ENCODE measurements around the gene MYO9B. TPM values are rescaled to one million over a fixed set of nuclear protein-coding genes. Genes with fewer than 3 reads are reported as not detected.

Gene MYO9B
- total and polyA plus RNA-seq, 9 of the 15 experiments (the other 6 are each of a cell fraction or from before 2014, with no cell fraction given) = 2.4 to 77.6 (median 23.0) TPM

DNA sequence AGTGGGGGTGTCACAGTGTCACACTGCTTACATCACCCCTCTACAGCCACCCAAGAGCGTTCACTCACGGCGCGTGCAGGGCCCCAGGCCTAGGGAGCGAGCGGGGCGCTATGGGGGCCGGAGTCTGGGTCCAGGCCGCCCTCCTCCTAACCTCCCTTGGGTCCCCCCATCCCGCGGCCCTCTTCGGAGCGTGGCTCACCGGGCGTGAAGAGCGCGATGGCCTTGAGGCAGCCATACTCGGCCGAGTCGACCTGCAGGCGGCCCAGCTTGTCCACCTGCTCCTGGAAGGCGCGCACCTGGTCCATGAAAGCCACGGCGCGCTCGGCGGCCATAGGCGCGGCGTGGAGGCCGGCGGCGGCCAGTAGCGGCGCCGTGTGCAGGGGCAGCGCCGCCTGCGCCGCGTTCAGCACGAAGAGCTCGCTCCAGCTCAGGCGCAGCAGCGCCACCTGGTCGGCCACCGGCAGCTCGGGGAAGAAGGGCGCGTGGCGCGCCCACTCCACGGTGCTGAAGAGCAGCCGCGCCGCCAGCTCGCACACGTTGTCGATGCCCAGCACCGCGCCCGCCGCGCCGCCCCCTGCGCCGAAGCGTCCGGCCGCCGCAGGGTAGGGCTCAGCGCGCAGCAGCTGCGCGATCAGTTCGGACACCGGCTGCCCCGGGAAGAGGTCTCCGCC, 159.9 kb downstream of the MYO9B start (continued):
- TF ChIP-seq CREB3 (tag; conservative IDR thresholded peaks at IDR 0.05; ENCODE audit: low read depth) (no peak), USF2 (CRISPR knock-in tag; IDR thresholded peaks at IDR 0.05) (no peak; the same call in 1 of the 2 replicates), ZNF280B (CRISPR knock-in tag; IDR thresholded peaks at IDR 0.05) (no peak), ZBTB1 (CRISPR knock-in tag; IDR thresholded peaks at IDR 0.05; ENCODE audit: borderline replicate concordance, low read depth) (0 out of 2 replicates have a peak, but pooled peaks have one; percentile 2), CREM (IDR thresholded peaks at IDR 0.05; ENCODE audit: low read depth) (peak; percentile 36; the same call in 1 of the 2 replicates), ZNF695 (CRISPR knock-in tag; IDR thresholded peaks at IDR 0.05) (no peak), TAF1 (IDR thresholded peaks at IDR 0.05; ENCODE audit: control insufficient read depth, extremely low read depth, insufficient read depth, low read length, severe bottlenecking) (no peak), ZNF175 (CRISPR knock-in tag; IDR thresholded peaks at IDR 0.05; ENCODE audit: low read depth) (peak; percentile 24; the same call in 1 of the 2 replicates), SMAD2 (IDR thresholded peaks at IDR 0.05; ENCODE audit: low read depth, low read length) (no peak), ZNF644 (tag; IDR thresholded peaks at IDR 0.05; ENCODE audit: low read depth) (no peak), ZC3H11A (IDR thresholded peaks at IDR 0.05; ENCODE audit: low read depth, low read length) (no peak), ZBTB43 (CRISPR knock-in tag; IDR thresholded peaks at IDR 0.05) (no peak), CLOCK (CRISPR knock-in tag; IDR thresholded peaks at IDR 0.05; ENCODE audit: borderline replicate concordance) (no peak), MAFK (IDR thresholded peaks at IDR 0.05; ENCODE audit: low read length) (no peak), ELF2 (CRISPR knock-in tag; IDR thresholded peaks at IDR 0.05) (no peak)
- TF ChIP-seq, protein P1, sequence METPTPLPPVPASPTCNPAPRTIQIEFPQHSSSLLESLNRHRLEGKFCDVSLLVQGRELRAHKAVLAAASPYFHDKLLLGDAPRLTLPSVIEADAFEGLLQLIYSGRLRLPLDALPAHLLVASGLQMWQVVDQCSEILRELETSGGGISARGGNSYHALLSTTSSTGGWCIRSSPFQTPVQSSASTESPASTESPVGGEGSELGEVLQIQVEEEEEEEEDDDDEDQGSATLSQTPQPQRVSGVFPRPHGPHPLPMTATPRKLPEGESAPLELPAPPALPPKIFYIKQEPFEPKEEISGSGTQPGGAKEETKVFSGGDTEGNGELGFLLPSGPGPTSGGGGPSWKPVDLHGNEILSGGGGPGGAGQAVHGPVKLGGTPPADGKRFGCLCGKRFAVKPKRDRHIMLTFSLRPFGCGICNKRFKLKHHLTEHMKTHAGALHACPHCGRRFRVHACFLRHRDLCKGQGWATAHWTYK (CRISPR knock-in tag; IDR thresholded peaks at IDR 0.05) = no peak; the same call in 1 of the 2 replicates
- TF ChIP-seq, protein P2, sequence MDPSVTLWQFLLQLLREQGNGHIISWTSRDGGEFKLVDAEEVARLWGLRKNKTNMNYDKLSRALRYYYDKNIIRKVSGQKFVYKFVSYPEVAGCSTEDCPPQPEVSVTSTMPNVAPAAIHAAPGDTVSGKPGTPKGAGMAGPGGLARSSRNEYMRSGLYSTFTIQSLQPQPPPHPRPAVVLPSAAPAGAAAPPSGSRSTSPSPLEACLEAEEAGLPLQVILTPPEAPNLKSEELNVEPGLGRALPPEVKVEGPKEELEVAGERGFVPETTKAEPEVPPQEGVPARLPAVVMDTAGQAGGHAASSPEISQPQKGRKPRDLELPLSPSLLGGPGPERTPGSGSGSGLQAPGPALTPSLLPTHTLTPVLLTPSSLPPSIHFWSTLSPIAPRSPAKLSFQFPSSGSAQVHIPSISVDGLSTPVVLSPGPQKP (CRISPR knock-in tag; IDR thresholded peaks at IDR 0.05) = no peak
